HG02970 (cell line): ENCODE measurements around the gene DLK2.
"Not testable (repeated sequence)": the region's sequence is repeated elsewhere in the genome, so short reads cannot be mapped to it uniquely, and the experiment has no call there.

Source experiments
- ATAC-seq: cut with Tn5 transposase; IDR thresholded peaks from one replicate; pipeline ENCODE4 v1.9.1; 2021; ENCODE audit warnings: mild to moderate bottlenecking, moderate library complexity, moderate number of reproducible peaks; ENCODE audit not compliant: unreplicated experiment, low FRiP score

Gene DLK2, protein sequence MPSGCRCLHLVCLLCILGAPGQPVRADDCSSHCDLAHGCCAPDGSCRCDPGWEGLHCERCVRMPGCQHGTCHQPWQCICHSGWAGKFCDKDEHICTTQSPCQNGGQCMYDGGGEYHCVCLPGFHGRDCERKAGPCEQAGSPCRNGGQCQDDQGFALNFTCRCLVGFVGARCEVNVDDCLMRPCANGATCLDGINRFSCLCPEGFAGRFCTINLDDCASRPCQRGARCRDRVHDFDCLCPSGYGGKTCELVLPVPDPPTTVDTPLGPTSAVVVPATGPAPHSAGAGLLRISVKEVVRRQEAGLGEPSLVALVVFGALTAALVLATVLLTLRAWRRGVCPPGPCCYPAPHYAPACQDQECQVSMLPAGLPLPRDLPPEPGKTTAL

DNA sequence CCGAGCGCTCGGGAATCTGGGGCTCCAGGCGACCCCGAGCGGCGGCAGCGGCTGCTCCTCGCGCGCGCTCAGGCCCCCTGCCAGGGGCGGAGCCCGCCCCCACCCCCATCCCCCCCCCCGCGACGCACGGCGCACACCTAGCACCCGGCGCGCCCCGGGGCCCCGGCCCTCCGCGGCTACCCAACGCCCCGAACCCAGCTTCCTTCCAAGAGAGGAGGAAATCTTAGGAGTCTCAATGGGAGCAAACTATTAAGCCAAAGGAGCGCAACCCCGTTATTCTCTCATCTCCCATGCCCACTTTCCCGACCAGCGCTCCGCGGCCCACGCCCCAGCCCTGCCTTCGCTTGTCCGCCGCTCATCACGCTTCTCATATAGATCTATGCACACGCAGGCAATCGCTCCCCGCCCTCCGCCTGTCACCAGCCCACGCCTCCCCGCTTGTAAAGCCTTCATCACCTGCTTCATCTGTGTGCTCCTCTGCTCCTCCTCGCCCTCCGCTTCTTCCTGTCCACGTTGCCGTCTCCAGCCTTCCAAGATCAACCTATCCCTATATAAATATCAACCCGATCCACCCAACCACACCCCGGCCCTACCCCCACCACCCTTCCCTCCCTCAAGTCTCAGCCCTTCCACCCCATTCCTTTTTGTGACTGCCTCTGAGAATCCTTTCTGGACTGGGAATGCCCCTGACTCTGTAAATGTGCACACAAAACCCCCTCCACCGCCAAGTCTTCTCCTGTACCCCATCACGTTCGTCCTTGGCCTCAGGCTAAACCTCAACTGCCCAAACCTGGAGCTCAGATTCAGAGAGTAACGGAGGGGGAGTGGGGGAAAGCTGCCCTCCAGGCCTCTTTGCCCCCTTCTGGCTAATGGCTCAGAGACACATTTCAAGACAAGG lies at the start of gene DLK2:
TSS of gene DLK2 (minus strand) at position 18 of the 898 bp plus-strand sequence. CDS start 723 bp downstream, outside the sequence.
- no peak for ATAC-seq

DNA sequence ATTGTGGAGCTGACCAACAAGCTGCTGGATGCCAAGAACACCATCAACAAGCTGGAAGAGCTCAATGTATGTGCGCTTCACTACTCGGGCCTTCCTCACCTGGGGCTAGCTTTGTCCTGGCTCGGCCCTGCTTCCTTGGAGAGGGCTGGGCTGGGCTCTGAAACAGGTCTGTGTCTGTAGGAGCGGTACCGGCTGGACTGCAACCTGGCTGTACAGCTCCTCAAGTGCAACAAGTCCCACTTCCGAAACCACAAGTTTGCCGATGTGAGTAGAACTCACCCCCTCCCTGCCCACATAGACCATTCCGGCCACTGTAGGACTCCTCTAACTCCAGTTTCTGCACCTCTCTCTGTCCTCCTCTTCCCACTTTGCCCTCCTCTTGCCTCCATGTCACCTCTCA lies 48.1 kb upstream of the DLK2 start:
- no peak for ATAC-seq

DNA sequence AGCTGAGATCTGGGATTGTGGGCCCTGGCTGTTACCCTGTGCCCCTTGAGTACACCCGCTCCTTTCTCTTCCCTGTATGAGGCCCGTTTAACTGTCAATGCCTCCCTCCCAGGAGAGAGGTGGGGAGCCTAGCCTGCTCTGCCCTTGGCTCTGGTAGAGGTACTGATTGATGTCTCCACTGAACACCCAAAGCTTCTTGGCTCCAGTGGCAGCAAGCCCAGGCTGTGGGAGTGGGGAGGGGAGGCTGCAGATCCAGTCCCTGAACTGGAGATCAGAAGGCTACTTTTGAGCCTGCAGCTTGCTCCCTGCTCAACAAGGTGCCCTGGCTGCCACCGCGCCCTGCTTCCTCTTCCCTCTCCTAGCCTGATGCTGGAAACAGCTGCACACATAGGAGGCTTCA lies 47.3 kb upstream of the DLK2 start:
- no peak for ATAC-seq

DNA sequence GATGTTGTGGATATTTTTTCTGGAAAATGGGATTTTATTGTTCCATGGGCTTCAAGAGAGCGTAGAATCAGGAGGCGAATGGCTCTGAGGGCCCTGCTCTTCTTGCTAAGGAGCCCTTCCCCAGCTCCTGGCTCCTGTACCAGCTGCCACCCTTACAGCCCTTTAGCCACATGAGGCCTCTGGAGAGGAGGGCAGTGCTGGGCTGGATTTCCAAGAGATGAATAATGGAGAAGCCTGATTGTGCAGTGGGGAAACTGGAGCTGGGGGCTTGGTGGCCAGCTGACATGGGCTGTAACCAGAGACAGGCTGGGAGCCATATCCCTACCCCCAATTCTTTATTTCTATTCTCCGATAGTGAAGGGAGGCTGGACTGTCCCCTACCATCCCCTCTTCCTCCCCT lies 45.6 kb upstream of the DLK2 start:
- ATAC-seq: no peak

DNA sequence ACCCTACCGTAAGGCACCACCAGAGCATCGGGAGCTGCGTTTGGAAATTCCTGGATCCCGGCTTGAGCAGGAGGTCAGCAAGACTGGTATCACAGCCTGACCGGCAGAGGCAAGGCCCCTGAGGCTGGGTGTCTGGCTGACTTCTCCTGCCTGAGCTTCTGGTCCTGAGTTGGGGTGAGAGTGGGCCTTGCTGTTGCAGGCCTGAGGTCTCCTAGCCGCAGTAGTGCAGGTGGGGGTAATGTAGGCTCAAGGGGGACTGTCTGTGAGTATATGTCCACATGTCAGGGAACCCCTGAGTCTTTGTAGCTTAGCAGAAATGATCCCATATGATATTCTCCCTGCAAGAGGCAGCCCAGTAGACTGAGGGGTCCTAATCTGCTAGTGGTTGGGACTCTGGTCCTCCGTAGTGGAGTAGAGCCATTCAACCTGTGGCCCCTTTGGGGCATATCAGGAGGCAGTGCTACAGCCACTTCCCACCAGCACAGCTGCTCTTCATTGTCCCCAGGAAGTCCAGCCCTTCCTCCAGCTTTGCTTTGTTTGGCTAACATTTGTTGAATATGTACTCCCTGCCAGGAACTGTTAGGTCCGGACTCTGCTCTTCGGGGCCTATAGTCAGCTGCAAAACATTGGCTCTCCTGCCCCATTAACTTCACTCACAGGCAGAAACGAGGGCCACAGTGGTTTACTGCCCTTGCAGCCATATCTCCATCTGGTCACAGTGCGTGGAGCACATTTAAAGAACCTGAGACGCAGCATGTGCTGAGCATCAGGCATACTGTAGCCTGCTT lies 43.9 kb upstream of the DLK2 start:
- no peak for ATAC-seq

GRCh38 chr6:43498291-43498690 lies 42.9 kb upstream of the DLK2 start:
- ATAC-seq: not testable (repeated sequence)

DNA sequence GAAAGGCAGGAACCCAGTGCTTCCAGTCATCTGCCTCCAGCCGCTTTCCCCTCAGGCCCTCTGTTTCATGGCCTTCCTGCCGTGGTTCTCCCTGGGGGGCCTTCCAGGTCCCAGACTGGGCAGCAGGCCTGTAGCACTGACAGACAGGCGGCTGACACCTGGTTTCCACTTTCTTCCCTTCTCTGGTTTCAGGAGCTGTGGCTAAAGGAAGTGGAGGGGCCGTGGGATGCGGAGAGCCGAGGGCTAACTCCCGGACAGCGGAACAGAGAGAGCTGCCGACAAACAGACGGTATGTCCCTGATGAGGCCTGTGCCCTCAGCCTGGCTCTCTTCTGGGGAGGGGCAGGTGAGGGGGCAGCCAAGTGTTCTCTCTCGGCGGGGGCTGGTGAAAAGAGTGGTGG lies 42.3 kb upstream of the DLK2 start:
- no peak for ATAC-seq

DNA sequence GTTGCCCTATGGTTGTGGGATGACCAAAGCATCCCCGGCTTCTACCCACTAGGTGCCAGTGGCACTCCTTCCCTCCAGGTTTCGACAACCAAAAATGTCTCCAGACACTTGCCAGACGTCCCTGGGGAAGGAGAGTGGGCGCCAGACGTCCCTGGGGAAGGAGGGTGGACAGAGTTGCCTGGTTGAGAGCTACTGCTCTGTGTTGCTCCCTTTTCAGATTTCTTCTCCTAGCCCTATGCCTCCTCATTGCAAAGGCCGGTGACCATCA lies 41.7 kb upstream of the DLK2 start:
- no peak for ATAC-seq

GRCh38 chr6:43496370-43497128 lies 41.2 kb upstream of the DLK2 start:
- no peak for ATAC-seq

DNA sequence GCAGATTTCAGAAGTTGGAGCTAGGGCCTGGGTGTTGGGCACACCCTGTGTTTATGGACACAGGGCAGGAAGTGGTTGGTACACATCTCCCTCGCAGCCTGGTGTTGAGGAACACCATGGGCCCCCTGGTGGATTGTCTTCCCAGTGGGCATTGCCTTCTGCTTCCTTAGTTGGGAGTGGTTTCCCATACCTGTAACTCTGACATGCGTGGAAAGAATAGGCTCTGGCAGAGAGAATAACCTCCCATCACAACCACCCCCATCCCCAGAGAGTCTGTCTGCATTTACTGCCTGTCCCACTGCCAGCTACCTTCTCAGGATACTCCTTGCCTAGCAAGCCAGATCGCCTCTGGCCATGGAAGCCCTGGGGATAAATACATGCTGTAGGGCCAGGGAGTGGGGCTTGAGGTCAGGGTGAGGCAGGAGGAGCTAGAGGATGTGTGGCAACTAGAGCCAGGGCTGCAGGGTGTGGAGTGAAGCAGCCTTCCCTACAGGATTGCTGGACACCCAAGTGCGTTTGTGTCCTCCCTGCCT lies 40.1 kb upstream of the DLK2 start:
- ATAC-seq: no peak

DNA sequence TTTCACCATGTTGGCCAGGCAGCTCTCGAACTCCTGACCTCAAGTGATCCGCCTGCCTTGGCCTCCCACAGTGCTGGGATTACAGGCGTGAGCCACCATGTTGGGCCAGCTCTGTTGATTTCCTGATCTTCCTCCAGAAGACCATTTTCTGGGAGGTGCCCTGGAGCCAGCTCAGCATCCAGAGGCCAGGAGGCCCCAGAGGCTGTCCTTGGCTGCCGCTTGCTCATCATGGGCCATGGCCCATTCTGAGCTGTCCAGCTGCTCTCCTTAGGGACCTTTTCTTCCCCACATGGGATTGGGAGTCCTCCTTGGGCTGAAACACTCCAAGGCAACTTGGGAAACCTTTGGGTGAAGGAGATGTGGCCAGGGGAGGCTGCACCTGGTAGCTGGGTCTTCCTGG lies 39.4 kb upstream of the DLK2 start:
- no peak for ATAC-seq

GRCh38 chr6:43494321-43494720 lies 39.0 kb upstream of the DLK2 start:
- no peak for ATAC-seq

DNA sequence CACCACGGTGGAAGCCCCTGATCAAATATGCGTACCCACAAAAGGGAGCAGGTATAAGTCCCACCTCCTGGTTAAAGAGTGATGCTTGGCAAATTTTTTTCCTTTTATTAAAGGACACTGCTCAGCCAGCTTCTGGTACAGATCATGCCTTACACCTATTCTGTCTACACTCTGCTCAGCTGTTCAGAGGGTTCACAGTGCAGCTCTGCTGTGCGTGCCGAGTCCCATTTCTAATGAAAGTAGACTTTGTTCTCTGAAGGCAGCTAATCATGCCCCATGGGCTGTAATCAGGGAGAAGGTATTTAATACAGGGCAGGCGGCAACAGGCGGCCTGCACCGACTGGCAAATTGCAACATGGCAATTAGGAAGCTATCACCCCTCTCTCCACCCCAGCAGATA lies 38.5 kb upstream of the DLK2 start:
- no peak for ATAC-seq

DNA sequence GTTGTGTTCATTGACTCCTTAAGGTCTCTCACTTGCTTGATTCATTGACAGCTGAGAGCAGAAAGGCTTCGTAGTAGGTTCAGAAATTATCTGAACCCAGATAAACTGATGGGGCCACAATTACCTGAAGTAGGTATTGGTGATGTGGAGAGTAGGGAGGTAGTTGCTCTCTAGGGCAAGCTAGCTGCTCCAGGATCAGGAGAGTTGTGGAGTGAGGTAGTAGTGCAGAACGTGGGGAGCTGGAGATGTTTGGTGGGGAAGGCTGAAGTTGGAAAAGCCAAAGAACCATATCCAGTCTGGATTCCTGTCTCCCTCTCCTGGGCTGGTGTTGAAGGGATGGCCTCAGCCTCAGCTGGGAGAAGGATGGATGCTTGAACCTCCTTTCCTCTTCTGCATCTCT lies 37.9 kb upstream of the DLK2 start:
- ATAC-seq: no peak

GRCh38 chr6:43492673-43493072 lies 37.3 kb upstream of the DLK2 start:
- no peak for ATAC-seq

DNA sequence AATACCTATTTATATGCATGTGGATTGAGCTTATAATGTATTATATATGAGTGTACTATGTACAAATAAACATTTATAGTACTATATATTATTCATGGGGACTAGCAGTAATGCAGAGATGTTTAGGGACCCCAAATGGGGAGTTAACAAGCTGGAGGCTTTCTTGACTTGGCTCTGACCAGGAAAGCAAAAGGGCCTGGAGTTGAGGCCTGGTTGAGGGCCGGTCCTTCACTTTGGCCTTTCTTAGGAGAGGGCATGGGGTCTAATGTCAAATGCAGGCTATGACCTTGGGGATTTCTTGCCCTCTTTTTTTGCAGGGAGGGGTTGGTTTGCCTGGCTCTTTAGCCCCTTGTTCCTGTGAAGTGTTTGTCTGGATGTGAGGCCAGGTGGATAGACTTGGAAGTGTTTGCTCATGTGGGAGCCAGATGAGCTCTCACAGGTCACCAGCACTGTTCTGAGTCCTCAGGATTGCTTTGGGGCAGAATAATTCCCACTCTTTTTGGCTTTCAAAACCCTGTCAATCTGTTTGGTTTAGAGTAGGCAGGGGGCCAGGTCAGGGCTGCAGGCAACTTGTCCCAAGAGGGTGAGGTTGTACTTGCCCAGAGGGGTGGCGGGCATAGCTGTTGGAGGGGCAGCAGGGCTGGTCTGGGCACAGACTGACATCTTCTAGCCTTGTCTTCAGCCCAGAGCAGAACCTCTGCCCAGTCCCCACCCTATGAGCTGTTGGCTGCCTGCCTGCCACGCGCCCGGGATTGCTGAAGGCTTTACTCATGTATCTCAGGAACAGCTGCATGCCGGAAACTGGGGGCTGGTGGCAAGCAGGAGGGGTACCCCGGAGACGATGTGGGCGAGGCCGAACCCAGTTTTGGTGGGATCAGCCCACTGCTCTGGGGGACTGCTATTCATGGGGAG lies 36.7 kb upstream of the DLK2 start:
- ATAC-seq: no peak

GRCh38 chr6:43490523-43490939 lies 35.2 kb upstream of the DLK2 start:
- no peak for ATAC-seq

- ATAC-seq: no peak
These were observed 34.1 kb upstream of the DLK2 start for GRCh38 chr6:43489277-43490072.
